GM12873 (cell line): ENCODE measurements around the gene MYO3A.

Experiments
- TF ChIP-seq, protein P1 (sequence below): IDR thresholded peaks from 2 replicates; pipeline ENCODE4 v1.5.1; 2012; ENCODE audit warnings: low read depth, mild to moderate bottlenecking, moderate library complexity, low read length, control low read depth; ENCODE audit not compliant: insufficient read depth; ENCODE audit errors: missing control alignments

Gene MYO3A

DNA sequence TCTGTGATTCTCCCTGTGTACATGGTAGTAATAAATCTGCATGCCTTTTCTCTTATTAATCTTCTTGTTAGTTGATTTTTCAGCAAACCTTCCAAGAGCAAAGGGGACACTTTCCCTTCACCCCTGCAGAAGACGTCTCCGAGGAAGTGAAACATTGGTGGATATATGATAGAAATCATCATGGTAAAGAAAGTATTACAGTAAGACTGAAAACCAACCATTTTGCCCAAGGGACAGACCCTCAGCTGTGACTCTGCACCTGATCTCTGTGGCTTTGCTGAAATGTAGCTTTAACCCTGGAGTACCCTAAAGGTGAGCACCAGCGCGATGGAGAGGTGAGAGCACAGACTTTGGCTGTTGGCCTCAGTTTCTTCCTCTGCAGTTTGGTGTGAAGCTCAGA is 32.8 kb upstream of the MYO3A start:
- TF ChIP-seq, protein P1, sequence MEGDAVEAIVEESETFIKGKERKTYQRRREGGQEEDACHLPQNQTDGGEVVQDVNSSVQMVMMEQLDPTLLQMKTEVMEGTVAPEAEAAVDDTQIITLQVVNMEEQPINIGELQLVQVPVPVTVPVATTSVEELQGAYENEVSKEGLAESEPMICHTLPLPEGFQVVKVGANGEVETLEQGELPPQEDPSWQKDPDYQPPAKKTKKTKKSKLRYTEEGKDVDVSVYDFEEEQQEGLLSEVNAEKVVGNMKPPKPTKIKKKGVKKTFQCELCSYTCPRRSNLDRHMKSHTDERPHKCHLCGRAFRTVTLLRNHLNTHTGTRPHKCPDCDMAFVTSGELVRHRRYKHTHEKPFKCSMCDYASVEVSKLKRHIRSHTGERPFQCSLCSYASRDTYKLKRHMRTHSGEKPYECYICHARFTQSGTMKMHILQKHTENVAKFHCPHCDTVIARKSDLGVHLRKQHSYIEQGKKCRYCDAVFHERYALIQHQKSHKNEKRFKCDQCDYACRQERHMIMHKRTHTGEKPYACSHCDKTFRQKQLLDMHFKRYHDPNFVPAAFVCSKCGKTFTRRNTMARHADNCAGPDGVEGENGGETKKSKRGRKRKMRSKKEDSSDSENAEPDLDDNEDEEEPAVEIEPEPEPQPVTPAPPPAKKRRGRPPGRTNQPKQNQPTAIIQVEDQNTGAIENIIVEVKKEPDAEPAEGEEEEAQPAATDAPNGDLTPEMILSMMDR: no peak

DNA sequence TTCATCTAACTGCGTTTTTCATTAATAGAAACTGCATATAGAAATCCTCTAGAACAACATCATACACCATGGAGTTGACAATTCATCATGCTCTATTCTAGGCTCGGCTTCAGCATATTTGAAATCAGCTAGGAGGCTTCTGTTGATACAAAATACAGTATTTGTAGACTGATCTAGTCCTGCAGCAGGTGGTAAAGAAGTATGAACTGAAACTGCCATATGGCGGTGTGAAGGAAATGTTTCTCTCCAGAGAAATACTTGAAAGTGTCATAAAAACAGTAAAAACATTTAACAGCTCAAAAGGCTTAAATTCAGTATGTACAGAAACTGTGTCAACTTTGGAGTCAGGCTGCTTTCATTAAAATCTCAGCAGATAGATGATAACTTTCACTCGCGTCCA is 32.0 kb upstream of the MYO3A start:
- TF ChIP-seq, protein P1: no peak

DNA sequence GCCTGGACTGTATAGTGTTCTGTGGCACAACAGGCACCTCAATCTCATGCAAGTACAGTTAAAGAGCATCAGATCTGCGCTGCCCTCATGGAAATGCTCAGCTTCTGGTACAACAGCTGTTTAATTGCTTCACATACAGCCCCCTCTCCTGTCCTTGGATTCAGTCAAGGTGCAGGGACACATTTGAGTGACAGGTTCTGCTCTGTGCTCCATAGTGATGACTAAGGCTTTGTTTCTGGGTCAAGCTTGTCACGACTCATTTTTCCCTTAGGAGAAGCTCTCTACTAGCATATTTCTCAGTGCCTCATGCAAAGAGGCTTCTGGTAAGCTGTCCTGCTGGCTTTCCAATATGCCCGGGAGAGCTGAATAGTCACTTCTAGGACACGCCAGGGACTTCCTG is 26.8 kb upstream of the MYO3A start:
- TF ChIP-seq, protein P1: no peak

DNA sequence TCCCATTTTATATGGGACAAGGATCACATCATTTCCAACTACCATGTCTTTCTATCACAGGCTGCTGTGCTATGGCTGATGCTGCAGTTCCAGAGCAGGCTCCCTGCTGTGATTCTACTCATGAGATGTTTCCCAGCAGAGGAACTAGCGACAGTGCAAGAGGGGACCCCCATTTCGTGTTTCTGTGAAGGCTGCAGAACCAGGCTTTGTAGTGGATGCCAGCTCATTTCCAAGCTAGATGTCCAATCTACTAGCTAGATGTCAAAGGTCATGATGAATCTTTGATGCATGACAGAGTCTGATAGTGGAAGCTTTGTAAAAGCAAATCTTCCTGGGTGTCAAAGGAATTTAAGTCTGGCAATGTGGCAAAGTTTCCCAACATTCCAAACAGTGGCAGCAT is 21.2 kb upstream of the MYO3A start:
- TF ChIP-seq, protein P1: no peak

DNA sequence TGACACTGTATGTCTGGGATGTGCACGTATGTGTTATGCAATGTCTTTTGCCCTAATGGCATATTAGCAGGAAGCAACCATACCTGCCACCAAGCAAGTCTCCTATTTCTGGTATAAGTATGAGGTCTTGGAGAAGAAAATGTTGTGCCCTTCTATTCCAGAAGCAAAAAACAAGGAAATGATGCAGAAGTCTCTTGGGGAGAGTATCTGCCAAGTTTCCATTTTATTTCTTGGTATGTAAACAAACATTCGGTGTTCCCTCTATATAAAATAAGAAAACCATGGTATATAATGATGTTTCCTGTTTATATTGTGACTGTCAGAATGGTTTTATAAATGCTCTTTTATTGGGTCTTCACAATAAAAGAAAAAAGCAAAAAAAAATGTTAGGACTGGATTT is 19.3 kb upstream of the MYO3A start:
- TF ChIP-seq, protein P1: no peak

DNA sequence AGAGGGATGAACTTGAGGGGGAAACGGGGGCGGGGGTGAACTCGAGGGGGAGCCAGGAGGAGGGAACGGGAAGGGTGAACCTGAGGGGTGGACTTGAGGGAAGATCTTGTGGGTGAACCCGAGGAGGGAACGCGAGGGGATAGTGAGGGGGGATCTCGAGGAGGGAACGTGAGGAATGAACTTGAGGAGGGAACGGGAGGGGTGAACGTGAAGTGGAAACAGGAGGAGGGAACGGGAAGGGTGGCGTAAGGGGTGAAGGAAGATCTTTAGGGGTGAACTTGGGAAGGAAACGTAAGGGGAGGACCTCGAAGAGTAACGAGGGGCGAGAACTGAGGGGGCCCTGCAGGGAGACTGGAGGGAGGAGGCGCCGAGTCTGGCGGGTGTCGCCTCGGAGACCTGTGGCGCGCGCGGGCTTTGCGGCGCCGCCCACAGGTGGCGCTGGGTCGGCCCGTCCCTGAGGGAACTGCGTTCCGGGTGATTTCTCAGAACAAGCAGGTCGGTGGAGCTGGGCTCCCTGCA is 651 bp downstream of the MYO3A start:
- TF ChIP-seq, protein P1: peak; percentile 59

DNA sequence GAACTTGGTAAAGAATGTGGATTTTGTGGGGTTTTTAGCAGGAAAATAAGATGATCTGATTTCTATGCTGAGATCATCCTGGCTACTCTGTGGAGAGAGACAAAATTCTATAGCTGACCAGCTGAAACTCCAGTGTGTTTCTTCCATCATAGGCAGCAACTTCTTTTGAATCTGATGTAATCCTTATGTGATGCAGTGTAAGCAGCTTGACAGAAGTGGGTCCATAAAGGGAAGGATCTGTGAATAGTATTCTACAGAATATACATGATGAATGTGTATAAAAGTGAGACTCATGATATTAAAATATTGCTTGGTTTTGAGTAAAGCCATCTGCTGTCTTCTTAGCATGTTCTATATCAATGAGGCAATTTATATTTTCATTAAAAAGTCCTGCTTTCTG is 4.4 kb downstream of the MYO3A start:
- TF ChIP-seq, protein P1: no peak
